HL-60/S4 treated with phorbol 12-myristate 13-acetate at 8.2 ng/mL for 4 days and 3 days (cell line): ENCODE results near the gene AKAP8L.

ENCODE experiments used
- in situ Hi-C: fragments of 300-500 bp; cut with MboI; formaldehyde crosslinking; loops from 2 replicates; pipeline ENCODE4 v1.15.0; 2022; ENCODE audit warnings: low sequenced_read_pairs

The AKAP8L gene

DNA sequence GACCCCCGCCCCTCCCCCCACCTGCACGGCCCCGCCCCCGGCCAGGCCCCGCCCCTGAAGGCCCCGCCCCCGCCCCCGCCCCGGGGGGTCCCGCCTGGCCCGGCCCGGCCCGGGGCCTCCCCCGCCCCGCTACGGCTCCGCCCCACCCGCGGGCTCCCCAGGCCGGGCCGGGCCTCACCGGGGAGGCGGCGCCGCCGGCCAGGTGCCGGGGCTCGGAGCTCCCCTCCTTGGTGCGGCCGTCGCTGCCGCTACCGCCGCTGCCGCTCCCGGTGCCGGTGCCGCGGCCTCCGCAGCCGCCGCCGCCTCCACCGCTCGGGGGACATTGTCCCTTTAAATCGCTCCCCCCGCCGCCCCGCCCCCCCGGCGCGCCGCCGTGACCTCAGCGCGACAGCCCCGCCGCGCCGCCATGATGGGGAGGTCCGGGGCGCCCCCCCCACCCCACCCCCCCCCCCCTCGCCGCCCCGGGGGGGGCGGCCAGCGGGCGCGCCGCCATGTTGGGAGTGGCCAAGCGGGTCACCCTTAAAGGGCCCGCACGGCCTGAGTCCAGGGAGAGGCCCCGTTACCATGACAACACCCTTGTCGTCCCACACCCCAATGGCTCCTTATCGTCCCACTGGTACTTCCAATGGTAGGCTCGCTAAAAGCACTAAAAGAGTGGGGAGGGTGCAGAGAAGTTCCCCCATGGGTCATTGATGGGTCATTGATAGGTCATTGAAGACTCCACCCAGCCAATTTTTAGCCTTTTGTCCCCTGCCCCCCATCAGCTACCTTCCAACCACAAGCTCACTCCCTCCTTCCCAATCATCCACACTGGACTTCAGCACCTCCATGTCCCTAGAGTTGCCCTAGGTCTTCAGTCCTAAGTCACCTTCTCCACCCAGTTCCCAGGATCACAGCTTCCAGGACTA, 31.1 kb upstream of the AKAP8L start, which contains the start of gene WIZ:
Gene WIZ, minus strand, starts transcription at position 337 of the 908 bp plus-strand sequence. CDS start 1,649 bp downstream, outside the sequence.
- in situ Hi-C loops, result no loop called here

DNA sequence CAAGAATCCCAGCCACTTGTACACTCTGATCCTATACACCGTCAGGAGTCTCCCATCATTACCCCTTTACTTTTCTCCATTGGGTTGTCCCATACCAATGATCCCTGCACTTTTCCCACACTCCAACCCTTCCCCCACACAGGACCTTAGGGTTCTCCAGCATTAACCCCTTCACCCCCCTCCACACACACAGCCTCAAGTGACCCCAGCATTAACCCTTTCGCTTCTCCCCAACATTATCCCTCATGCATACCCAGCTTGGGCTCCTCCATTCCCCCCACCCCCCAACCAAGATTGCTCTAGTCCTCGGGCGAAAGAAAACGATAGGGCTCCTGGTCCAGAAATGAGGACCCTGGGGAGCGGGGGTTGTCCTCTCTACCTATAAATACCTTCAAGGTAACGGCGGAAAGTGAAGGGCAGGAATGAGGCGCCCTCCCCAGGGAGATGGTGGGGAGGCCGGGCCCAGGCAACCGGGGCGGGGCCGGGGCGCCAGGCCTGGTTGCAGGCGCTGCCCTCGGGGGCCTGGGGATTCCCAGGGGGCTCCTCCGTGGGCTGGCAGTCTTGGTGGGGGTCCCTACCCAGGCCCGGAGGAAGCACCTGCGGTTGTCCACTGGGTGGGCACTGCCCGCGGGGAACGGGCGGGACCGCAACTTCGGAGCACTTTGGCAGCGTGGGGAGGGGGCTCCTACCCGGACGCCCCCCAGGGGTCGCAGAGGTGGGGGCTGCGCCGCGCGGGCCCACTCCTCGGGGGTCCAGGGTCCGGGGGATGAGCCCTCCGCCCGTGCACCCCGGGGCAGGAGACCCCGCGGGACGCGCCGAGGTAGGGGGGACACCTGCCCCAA, 30.2 kb upstream of the AKAP8L start:
- in situ Hi-C loops, result no loop called here

DNA sequence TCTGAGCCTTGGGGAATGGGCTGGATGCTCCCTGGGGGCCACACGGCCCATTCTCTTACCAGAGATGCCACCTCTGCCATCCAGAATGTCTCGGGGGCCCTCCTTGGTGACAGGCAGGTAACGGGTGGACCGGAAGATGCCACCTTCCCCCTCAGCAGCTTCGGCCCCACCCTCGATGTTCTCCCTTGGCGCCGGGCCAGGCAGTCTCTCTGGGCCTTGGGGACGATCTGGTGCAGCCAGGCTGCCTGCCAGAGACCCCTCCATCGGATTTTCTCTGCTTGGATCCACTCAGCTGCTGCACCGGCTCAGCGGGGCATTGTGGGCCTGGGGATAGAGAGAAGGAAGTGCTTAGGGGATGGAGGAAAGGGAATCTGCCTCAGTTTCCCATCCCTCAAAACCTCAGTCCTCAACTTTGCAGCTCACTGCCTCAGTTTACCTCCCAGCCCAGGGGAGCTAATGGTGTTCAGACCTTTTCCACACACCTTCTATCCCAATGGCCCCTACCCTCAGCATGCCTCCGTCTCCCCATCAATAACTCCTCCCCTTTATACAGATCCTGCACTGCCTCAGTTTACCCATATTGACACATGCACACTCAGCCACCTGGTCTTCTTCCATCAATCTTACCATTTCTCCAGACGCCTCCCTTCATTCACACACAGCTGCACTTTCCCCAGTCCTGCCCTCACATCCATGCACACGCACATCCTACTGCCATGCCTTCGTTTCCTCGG, 29.4 kb upstream of the AKAP8L start:
- in situ Hi-C loops, result no loop called here

DNA sequence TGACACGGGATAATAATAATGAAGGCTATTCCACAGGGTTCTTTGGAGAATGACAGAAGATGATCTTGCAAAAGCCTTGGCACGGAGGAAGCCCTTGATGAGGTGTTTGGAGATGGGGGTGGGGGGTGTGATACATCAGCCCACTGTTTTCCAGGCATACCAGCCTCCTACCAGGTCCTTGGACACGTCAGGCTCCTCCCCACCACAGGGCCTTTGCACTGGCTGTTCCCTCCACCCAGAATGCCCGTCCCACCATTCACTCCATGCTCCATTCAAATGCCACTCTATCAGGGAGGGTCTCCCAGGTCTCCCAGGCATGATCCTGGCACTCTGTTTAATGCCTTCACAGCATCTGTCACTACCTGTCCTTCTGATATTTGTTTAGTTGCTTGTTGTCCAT, 28.3 kb upstream of the AKAP8L start:
- in situ Hi-C loops, result no loop called here

DNA sequence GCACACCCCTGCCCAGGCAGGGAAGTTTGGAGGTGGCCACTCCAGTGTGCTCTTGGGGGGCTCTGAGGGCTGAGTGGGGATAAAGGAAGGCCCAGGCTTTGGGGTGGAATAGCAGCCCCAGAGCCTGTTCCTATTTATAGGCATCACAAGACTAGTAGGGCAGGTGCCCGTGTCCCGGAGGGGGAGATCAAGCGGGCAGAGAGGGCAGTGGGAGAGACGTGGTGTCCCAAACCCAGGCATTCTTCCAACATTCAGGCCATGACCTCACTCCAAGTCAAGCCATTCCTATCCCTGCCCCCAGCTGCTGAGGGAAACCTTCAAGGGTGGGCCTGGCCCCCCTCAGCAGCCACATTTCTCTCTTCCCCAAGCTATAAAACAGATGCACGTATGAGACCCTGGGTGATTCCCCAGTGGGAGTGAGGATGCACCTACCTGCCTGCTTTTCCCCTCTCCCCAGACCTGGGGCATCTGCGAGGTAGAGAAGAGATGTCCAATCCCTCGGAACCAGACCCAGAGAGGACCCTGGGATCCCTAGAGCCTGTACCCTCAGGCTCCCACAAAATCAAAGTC, 27.1 kb upstream of the AKAP8L start:
- in situ Hi-C loops, result no loop called here

DNA sequence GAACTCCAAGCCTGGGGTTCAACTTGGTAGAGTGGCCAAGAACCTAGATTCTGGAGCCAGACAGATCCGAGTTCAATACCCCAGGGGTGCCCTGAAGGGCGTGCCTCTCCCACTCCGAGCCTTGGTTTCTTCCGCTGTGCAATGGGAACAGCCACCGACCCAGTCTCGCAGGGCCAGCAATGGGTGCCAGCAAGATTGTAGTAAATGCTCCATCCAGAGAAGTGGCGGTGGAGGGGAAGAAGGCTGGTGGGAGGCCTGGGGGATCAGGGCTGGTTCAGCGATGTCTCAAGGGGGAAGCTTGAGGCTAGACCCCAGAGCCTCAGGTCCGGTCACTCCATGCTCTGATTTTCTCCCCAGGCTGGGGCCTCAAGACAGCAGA, 26.4 kb upstream of the AKAP8L start:
- in situ Hi-C loops, result no loop called here

DNA sequence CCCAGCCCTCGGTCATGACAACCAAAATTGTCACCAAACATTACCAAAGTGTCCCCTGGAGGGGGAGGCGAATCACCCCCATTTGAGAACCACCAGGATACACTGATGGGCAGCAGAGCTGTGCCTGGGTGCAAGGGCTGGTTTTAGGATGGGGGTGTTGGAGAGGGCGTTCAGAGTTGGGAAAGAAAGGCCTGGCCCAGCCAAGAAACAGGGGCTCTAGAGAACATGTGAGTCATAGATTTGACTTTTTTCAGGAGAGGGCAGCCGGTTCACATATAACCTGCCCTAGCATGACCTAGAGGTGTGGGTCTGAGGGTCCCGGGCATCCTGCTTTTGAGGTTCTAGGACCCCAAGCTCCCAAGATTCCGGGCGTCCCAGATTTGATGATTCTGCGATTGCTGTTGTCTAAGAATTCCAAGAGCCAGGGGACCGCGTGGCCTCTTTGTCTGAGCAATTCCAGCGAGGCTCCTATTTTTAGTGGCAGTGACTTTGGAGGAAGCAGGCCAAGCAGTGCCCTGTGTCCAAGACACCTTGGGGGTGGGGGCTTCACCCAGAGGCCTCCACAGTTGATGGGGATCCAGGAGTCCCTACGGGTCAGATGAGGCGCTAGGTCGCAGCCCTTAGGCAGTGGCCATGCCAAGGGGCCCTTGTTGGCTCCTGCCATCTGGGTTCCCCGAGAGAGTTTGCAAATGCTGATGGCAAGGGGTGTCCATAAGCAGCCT, 25.9 kb upstream of the AKAP8L start:
- in situ Hi-C loops, result no loop called here

DNA sequence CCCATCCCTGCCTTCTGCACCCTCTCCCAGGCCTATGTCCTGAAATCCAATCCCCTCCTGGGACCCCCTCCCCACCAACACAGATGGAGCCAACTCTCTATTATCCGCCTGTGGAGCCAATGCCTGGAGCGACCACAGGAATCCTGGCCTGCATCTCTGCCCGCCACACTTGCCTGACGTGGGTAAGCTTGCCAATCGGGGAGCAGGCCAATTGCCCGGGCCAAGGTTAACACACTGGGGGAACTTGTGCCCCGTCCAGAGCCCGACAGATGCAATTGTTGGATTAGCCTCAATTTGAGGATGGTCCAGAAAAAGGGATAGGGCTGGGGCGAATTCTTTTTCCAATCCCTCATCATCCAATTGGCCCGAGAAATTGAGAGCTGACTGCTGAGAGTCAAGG, 25.1 kb upstream of the AKAP8L start:
- in situ Hi-C loops, result no loop called here

DNA sequence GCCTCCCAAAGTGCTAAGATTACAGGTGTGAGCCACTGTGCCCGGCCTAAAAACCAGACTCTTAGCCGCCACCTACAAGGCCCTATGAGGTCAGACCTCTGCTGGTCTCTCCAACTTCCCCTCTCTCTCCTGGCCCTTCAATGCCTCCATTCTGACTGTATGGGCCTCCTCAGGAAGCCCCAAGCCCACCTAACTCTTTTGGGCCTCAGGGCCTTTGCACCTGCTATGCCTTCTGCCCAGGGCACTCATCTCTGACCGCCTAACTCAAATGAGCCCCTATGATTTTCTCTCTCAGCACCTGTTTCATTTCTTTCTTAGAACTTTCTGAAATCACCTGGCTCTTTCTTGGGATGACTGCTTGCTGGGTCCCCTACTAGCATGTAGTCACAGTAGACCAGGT, 24.5 kb upstream of the AKAP8L start:
- in situ Hi-C loops, result no loop called here

DNA sequence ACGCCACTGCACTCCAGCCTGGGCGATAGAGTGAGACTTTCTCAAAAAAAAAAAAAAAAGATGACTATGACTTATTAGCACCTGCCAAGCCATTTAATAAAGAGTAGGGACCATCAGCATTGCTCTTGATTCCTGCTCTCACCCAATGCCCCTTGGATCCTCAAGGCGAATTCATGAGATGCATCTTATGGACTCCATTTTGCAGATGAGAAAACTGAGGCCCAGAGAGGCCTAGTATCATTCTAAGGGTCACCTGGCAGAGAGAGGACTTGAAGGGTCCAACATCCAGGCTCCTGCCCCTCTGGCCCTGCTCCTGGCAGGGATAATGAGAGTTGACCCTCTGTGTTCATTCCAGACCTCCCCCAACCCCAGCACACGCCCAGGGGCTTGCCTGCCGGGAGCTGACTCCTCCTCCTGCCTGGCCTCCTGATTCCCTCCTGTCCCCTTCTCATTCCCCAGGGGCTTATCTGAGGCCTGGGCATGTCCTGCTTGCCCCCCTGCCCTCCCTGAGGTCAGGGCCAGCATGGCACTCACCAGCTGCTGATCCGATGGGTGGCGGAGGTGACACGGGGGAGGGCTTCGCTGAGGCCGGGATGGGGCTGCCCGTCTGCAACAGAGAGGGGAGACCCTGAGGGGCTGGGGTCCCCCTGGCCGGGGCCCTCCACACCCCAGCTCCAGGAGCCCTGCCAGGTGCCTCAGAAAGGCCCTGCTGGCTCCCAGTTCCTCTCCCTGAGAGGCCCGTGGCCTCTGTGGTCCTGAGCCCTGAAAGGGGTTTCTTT, 23.5 kb upstream of the AKAP8L start:
- in situ Hi-C loops, result no loop called here

DNA sequence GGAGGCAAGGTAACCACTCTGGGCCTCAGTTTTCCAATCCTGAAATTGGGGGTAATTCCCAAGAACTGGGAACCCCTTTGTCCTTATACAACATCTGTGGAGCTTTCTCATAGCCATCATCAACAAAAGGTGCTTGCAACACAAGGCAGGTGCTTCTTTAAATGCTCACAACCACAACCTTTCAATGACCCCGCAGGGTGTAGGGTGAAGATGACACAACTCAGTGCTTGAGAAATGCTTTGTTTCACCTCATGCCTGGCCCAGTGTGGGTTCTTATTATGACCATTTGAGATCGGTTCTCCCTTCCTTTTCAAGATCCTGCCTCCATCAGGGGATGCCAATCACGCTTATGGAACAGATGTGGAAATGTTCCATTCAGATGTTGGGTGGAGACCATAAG, 22.5 kb upstream of the AKAP8L start:
- in situ Hi-C loops, result no loop called here

DNA sequence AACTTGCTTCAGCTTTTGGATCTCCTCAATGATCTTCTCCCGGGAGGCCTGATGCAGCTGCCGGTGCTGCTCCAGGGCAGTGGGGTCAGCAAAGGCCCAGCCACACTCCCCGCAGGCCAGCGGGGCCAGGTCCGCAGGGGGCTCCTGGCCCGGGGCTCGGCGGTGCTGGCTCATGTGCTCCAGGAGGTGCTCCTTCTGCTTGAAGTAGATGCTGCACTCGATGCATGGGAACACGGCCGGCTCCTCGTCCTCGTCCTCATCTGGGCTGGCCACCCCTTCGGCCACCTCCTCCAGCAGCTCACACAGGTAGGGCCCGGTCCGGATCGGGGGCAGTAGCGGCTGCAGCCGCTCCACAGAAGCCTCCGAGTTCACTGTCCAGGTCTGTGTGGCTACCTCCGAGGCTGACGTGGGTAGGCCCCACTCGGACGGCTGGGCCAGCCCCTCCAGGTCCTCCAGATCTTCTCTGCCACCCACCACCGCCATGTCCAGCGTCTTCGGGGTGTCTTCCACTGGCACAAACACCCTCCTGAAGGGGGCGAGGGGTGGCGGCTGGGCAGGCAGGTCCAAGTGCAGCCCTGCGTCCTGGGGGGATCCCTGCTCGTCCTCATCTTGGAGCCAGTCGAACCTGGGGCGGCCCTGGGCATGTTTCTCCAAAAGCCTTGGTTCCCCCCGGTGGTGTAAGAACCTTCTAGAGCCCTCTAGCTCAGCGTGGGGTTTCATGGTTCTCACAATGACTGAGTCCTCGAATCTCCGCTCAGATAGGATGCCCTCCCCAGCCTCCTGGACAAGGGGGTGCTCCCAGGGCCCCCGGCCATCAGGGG, 21.2 kb upstream of the AKAP8L start:
- in situ Hi-C loops, result no loop called here

DNA sequence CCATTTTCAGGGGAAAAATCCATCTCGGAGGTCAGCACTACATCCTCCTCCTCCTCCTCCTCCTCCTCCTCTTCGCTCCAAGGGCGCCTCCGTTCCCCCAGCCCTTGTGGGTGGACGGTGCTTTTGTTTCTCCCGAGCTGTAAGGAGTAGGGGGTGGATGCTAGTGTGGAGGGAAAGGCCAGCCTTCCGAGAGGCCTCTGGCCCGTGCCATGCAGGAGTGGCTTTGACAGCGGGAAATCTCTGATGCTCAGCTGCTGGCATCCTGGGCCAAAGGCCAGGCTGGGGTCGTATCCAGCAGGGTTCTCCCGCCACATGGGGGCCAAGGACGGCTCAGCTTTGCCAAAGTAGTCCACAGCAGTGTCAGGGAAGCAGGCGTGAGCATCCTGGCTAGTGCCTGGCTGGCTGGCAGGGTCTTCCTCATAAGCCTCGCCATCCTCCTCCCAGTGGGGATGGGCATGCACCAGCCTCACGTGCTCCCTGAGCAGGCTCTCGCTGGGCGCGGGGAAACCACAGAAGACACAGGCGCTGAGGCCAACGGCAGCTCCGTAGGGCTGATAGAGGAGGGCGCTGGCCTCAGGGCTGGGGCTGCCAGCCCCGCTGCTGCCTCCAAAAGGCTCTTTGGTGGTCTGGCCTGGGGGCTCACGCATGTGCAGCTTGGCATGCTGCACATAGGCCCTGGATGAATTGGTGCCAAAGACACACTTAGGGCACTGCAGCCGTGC, 20.5 kb upstream of the AKAP8L start:
- in situ Hi-C loops, result no loop called here

DNA sequence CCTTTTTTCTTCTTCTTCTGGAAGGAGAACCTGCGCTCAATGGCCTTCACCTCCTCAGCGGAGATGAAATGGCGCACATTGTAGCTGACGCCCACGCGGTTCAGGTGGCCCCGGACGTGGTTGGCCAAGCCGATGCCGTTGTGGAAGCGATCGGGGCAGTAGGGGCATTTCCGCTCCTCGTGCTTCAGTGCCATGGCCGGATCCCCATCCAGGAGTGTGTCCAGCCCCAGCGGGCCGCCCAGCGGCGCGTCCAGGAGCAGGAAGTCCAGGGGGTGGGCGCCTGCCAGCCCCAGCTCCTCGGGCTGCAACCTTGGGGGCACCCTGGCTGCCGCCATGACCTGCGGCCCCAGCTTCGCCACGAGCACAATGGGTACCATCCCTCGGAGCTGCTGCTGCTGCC, 19.8 kb upstream of the AKAP8L start:
- in situ Hi-C loops, result no loop called here

DNA sequence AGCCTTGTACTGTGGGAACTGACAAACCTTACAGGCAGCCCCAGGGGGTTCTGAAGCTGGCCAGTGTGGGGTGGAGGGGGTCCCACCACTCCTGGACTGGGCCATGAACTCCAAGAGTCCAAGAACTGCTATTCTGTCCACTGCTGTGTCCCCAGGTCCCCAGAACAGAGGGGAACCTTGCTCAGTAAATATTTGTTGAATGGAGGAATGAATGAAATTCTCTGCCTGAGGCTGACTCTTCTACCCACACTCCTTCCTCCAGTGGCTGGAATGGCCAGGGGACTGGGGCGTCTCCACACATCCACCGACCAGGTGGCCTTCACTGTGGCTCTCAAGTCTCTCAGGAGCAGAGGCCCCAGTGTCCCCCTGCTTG, 19.3 kb upstream of the AKAP8L start:
- in situ Hi-C loops, result no loop called here

DNA sequence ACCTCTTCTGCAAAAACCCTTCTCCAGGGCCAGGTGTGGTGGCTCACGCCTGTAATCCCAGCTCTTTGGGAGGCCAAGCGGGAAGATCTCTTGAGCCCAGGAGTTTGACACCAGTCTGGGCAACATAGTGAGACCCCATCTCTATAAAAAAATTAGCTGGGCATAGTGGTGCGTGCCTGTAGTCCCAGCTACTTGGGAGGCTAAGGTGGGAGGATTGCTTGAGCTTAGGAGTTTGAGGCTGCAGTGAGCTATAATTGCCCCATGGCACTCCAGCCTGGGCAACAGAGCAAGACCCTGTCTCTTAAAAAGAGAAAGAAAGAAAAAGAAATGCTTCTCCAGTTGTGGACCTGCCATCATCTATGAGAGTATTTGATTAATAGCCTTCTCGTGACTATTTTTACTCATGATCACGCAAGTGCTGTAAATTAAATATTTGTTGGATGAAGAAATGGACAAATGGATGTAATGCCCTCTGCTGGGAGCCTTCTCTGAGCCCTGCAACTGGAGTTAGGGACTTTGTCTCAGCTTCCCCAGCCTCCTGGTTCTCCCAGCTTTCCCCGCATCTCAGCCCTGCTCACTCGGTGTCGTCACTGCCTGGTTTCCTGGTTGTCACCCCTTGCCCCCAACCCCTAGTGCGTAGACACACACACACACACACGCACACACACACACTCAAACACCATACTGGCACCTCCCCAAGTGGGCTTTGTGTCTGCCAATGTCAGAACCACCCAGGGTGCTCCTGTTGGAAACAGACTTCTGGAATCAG, 18.8 kb upstream of the AKAP8L start:
- in situ Hi-C loops, result no loop called here

DNA sequence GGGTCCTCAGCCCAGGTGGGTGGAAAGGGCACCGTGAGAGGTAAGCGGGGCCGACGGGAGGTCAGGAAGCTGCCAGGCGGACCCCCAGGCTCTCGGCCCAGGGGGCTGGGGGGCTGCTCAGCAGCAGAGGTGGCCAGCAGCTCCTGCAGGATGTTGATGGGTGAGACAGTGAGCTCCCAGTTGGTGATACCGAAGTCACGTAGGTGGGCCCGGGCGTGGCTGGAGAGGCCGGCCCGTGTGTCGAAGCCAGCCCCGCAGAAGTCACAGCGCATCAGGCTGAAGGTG, 18.0 kb upstream of the AKAP8L start:
- in situ Hi-C loops, result no loop called here
